HG03103 (cell line): Measurements from ENCODE around the gene PCIF1.
"Not testable (repeated sequence)": the region's sequence is repeated elsewhere in the genome, so short reads cannot be mapped to it uniquely, and the experiment has no call there.

Experiments
- ATAC-seq: cut with Tn5 transposase; IDR thresholded peaks from one replicate; pipeline ENCODE4 v1.9.1; 2021; ENCODE audit warnings: low read depth; ENCODE audit not compliant: unreplicated experiment

The PCIF1 gene

DNA sequence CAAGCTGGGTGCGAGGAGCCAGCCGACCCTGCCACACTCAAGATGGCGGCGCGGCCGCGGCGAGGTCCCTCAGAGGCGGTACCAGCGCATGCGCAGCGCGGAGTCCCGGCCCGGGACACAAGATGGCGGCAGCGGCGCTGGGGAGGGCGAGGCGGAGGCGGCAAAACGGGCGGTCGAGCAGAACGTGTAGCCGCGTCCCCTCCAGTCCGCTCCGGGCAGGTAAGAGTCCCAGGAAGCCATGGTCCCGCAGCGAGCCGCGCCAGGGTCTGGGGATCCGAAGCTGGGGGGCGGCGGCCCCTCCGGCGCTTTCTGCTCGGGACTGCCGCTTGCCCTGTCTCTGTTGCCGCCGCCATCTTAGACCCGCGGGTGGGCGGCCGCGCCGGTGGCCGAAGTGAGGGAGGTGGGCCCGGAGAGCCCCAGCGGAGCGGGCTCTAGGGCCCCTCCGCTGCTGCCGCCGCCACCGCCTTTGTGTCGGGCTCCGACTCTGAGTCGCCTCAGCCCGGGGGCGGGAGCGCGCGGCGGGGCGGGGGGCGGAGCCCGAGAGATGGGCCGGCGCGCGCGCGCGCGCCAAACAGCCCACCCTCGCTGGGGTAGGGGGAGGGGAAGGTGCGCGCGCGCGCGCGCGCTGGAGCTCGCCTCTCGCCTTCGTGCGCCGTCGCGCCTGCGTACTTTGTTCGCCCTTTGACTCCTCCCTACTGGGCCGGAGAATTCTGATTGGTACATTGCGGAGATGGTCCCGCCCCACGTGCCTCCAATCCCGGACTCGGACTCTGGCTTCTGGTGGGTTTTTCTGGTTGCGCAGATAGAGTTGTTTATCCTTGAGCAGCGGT, at the start of gene PCIF1:
PCIF1 (plus strand) TSS at position 98 of the 830 bp plus-strand sequence. CDS start 4,317 bp downstream, outside the sequence.
- ATAC-seq, result peak; percentile 74

DNA sequence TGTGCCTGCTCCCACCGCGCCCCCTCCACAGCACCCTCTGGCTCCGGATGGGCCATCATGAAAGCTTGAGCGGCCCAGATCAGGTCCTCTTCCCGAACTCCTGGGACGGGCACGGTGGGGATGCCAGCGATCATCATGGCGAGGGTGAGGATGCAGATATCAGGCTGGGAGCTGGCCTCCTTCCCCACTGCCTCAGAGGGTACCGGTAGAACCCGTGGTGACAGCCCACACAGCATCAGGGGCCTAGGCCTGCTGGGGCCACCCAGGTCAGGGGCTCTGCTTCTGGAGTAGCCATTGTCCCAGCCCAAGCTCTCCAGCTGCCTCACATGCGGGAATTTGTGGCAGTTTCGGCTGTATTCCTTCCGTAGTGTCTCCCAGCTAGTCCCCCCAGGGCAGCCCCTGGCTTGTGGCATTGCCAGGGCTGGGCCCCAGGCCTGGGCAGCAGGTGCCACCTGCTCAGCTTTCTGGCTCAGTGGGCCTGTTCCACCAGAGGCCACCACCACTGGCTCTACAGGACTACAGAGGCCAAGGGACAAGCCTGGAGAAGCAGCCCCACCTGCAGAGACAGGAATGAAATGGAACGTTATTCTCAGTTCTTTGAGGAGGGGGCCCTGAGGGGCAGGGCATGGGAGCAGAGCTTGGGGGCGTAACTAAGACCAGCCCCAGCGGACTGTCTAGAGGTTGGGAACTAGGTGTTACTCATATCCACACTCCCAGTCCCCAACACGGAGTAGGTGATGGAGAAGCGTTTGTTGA, 47.7 kb upstream of the PCIF1 start:
- no peak for ATAC-seq

DNA sequence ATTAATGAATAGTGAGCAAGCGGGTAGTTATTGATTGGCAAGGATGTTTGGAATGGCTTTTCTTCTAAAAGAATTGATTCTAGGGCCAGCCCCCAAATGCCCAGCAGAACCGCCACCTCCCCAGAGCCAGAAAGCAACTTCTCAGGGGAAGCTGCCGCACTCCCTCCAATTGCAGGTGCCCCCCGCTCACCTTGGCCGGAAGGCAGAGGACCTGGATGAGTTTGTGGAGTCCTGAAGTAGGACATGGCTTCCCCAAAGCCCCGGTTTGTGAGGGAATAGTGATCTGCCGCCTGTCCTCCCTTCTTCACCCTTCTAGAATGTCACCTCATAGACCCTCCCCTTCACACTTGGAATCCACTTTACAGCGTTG, 47.2 kb upstream of the PCIF1 start, which contains the start of gene SPATA25:
SPATA25 (minus strand) TSS at position 277 of the 370 bp plus-strand sequence; CDS start at position 245, 32 bp downstream.
- ATAC-seq, result no peak

DNA sequence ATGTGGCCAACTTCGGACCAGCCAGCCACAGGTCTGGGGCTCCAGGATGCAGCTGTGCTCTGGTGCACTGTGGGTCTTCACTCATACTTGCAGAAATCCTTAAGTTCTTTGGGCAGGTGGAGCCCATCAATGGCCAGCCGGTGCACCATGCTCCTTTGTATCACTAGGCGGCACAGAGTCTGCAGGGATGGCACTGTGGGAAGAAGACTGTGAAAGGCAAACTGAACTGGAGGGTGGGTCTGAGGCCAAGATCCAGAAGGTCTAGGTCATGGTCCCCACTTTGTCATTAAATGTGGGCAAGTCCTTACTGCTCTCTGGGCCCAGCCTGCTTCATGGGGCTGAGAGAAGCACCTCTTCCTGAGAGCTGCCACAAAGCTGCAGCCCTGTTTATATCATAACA, 45.8 kb upstream of the PCIF1 start:
- ATAC-seq, result no peak

DNA sequence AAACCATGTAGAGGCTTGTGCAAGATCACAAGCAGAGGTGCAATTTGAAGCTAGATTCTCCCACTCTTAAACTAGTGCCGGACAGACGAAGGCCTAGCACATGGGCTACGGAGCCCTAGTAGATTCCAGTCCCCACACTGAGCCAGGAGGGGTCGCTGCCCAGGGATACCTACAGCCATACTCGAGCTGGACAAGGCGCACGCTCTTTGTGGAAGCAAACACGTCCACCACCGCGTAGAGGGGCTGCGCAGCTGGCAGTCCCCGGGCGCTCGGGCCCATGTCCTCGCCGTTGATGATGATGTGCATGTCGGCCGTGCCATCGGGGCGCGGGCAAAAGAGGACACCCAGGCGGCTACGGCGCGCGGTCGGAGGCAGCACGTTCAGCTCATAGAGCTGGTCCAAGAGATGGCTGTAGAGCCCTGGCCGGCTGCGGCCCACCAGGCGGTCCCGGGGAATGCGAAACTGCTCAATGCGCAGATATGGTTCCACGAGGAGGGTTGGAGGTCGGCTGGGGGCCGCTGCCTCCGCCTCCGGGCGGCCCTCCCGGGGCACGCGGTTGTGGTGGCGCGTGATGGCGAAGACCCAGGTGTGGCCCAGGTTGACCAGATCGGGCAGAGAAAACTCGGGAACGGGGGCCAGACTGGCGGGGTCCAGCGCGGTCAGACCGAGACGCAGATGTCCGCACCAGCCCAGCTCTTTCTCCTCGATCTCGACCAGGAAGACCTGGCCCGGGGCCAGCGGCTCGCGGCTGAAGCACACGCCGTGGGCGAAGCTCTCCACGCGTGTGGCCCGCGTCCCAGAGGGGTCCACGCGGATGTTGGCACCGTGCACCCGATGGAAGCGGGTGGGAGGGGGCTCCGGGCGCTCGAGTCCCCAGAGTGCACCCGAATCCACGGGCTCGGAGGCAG, 44.2 kb upstream of the PCIF1 start:
- ATAC-seq, result no peak

- ATAC-seq, result peak; percentile 72
Observed at GRCh38 chr20:45890985-45891983, 43.2 kb upstream of the PCIF1 start, which contains the start of the genes CTSA and NEURL2. CTSA (plus strand) TSS chr20:45891335; CDS start chr20:45891569, 234 bp downstream. NEURL2 (minus strand) TSS chr20:45891208; CDS start chr20:45890991, 217 bp downstream.

GRCh38 chr20:45892049-45892825, 42.2 kb upstream of the PCIF1 start:
- ATAC-seq, result no peak

DNA sequence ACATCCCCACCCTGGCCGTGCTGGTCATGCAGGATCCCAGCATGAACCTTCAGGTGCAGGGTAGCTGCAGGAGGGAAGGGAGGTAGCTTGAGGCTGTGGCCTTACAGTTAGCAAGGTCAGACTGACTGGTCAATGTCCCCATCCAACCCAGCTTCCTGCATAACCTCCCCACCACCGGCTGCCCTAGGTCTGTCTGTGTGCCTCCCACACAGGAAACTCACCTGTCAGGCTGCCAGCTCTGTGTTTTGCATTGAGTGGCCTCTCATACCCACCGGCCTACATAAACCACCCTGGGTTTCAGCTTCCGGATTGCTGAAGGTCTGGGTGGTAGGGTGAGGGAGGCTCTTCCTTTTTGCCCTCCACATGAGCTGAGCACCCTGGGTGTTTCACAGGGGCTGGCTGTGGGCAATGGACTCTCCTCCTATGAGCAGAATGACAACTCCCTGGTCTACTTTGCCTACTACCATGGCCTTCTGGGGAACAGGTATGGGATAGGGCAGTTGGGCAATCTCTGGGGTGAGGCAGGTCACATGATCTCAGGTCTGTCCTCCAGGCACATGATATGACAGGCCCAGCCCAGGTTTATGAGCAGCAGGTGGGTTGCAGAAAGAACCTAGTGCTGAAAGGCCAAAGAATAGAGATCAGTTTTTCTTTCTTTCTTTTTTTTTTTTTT, 41.5 kb upstream of the PCIF1 start:
- no peak for ATAC-seq

GRCh38 chr20:45893831-45894230, 40.7 kb upstream of the PCIF1 start:
- ATAC-seq, result no peak

GRCh38 chr20:45894797-45895196, 39.7 kb upstream of the PCIF1 start:
- ATAC-seq, result no peak

DNA sequence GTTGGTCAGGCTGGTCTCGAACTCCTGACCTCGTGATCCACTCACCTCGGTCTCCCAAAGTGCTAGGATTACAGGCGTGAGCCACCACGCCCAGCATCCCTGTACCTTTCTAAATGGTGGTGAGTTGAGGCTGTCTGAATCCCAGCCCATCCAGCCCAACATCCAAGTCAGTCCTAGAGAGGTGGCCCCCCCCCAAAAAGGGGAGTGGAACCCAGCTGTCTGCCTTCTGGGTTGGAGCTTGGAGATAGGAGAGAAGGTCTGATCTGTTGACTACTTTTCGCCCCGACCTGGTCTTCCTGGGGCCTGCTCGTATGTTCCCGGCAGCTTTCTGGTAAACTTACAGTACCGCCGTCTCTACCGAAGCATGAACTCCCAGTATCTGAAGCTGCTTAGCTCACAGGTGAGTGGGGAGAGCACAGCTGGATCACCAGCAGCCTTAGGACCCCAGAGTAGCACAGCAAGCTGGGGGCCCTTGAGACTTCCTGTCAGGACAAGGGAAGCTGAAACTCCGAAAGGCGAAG, 37.8 kb upstream of the PCIF1 start:
- no peak for ATAC-seq

- ATAC-seq, result no peak
Observed at GRCh38 chr20:45897289-45897688, 37.2 kb upstream of the PCIF1 start.

DNA sequence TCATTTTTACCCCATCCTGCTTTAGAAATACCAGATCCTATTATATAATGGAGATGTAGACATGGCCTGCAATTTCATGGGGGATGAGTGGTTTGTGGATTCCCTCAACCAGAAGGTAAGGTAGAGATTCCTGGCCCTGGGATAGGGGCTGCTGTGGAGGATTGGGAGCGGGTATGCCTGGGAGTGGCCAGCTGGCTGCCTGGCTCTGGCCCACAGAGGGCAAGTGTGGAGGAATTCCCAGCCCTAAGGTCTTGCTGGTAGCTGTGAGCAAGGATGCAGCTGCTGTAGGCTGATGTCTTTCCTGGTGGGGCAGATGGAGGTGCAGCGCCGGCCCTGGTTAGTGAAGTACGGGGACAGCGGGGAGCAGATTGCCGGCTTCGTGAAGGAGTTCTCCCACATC, 36.8 kb upstream of the PCIF1 start:
- no peak for ATAC-seq

- no peak for ATAC-seq
Observed at GRCh38 chr20:45898285-45898684, 36.2 kb upstream of the PCIF1 start.

- ATAC-seq, result no peak
Observed at GRCh38 chr20:45899046-45899835, 35.2 kb upstream of the PCIF1 start.

GRCh38 chr20:45901332-45901731, 33.2 kb upstream of the PCIF1 start:
- ATAC-seq, result not testable (repeated sequence)

DNA sequence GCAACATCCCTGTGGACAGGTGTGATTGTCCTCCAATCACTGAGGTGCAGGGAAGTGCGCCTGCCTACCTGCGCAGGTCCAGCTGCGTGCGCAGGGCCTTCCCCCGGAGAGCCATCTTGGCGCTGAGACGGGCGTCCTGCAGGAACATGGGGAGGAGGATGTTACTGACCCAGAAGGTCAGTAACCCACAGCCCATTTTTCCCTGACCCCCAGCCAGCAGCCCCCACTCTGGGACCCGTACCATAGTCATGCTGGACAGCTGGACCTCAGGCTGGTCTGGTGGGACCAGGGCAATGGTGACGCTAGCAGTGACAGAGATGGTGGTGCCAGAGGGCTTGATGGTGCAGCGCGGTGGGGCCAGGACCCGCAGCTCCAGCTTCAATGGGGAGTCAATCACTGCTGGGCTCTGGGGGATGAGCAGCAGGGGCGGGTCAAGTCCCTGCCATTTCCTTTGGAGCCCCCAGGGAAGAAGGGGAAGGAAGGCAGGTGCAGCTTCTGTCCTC, 32.2 kb upstream of the PCIF1 start:
- no peak for ATAC-seq
